SK-N-MC (cell line): ENCODE data around the gene PC.

Source experiments
- EZH2 ChIP-seq: fragments of 200-600 bp; sonication (generic); IDR thresholded peaks from one replicate; pipeline ENCODE4 v1.6.1; 2017; ENCODE audit warnings: antibody characterized with exemption
- FOXP2 ChIP-seq: optimal IDR thresholded peaks from 2 replicates; pipeline ENCODE3; 2011; ENCODE audit warnings: mild to moderate bottlenecking, moderate library complexity; ENCODE audit not compliant: insufficient read depth; ENCODE audit errors: extremely low read length, control extremely low read depth
- POLR2AphosphoS5 ChIP-seq: IDR thresholded peaks from 2 replicates; pipeline ENCODE4 v1.6.1; 2012; ENCODE audit warnings: mild to moderate bottlenecking, low read depth, low read length, borderline replicate concordance

DNA sequence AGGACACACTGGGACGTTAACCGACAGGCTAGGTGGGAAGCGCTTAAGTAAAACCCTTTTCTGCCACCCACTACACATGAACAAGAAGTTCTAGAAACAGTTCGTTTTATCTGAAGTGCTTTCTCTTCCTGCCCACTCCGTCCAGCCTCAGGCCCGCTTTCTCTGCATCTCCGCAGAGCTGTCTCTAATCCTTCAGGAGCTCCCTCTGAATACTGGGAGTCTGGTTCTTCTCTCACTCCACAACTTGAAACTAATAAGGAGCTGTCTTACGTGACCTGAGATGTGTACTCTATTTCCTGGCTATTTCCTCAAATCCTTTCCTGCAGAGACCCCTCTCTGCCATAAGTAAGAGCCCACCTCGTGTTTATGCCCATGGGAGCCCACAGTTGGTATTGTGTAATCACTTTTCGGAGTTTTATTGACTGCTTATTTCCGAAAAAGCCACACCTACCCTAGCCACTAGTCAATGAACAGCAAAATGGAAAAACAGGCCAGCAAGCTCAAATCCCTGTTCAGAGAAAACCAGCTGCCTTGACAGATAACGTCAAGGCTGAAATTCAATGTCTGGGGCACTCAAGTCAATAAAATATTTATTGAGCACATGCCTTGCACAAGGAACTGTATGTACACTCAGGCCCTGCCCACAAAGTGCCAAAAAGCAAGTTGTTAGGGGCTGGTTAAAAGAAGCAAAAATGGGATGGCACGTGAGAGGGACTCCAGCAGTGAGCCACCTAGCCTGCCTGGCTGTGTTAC lies 4.9 kb downstream of the PC start:
- TF ChIP-seq POLR2AphosphoS5 = no peak
- no peak for TF ChIP-seq EZH2
- TF ChIP-seq FOXP2 = no peak
